Prostate gland (tissue), 2 donors: ENCODE data around the gene USP38. TPM values are rescaled to one million over a fixed set of nuclear protein-coding genes. Genes with fewer than 3 reads are reported as not detected.

Experiments
- DNase-seq: peaks from one replicate; pipeline ENCODE4 v3.0.0-alpha.2; 2019; ENCODE audit warnings: low spot score
- H3K27ac ChIP-seq, 2 donors: fragments of 200-600 bp; sonication (generic); 2 replicates each; pipeline ENCODE4 v1.5.1; 2017 to 2019
- H3K27me3 ChIP-seq: fragments of 200-600 bp; sonication (generic); replicated peaks from 2 replicates; pipeline ENCODE4 v1.5.1; 2019; ENCODE audit not compliant: insufficient read depth
- H3K36me3 ChIP-seq, 2 donors: fragments of 200-600 bp; sonication (generic); 1 replicate in 1 of 2; 2 replicates in 1 of 2; pipeline versions ENCODE4 v1.5.1 to v1.8.1; 2017 to 2019
- H3K4me1 ChIP-seq: fragments of 200-600 bp; sonication (generic); replicated peaks from 2 replicates; pipeline ENCODE4 v1.5.1; 2019
- H3K4me3 ChIP-seq, 2 donors: fragments of 200-600 bp; sonication (generic); 2 replicates each; pipeline ENCODE4 v1.5.1; 2017 to 2019
- H3K9me3 ChIP-seq: fragments of 200-600 bp; sonication (generic); 2 replicates; pipeline ENCODE4 v1.5.1; 2017
- CTCF ChIP-seq, 4 experiments: fragments of 200-600 bp in 2 of 4; fragments of 450-650 bp in 2 of 4; sonication (generic) in 2 of 4; IDR thresholded peaks; 1 replicate in 3 of 4; 2 replicates in 1 of 4; pipeline ENCODE4 v1.5.1; 2016 to 2019; ENCODE audit warnings: antibody characterized with exemption in 4 of 4, mild to moderate bottlenecking in 2 of 4, moderate library complexity in 2 of 4
- POLR2A ChIP-seq: fragments of 450-650 bp; IDR thresholded peaks from one replicate; pipeline ENCODE4 v1.6.1; 2016; ENCODE audit warnings: antibody characterized with exemption, mild to moderate bottlenecking
- POLR2AphosphoS5 ChIP-seq: sonication (generic); formaldehyde crosslinking; IDR thresholded peaks from one replicate; pipeline ENCODE4 v1.6.1; 2017; ENCODE audit warnings: antibody characterized with exemption
- WGBS: methylation state at CpG from one replicate; pipeline ENCODE4 v1.1.5; 2018; 5-methylcytosine and 5-hydroxymethylcytosine counted together
- intact Hi-C: fragments of 100-400 bp; cut with DNase I; formaldehyde crosslinking; loops from one replicate; pipeline ENCODE4 v1.14.2; 2022
- total RNA-seq, 2 donors: library from RNA; depleted of rRNA; stranded (reverse); fragments of >200 nt; gene quantifications; one replicate each; pipeline ENCODE4 v1.1.0, GENCODE V29; 2016

The USP38 gene
- total RNA-seq, 2 donors from 2014 or later, result 19.1 to 21.2 TPM

GRCh38 chr4:143188136-143189088, 3.7 kb downstream of the USP38 start:
- no peak for TF ChIP-seq POLR2A
- no peak for TF ChIP-seq POLR2AphosphoS5
- TF ChIP-seq CTCF (IDR thresholded peaks at IDR 0.05), result no peak
- no peak for DNase-seq
- no peak overlapping the region for H3K27ac ChIP-seq
- intact Hi-C loops, result no loop called here
- no peaks in the 10 kb centered on the region for H3K27me3 ChIP-seq
- H3K4me1 ChIP-seq, result no peaks in the 10 kb centered on the region
- no peaks in the 10 kb centered on the region for H3K9me3 ChIP-seq
- no peak overlapping the region for H3K4me3 ChIP-seq
- 53% methylated on average over 3 of the region's 3 CpGs for WGBS
- H3K36me3 ChIP-seq, result no peaks in the 10 kb centered on the region

GRCh38 chr4:143189528-143189927, 4.8 kb downstream of the USP38 start:
- 38% methylated on average over 4 of the region's 4 CpGs for WGBS
- TF ChIP-seq POLR2AphosphoS5 (no peak), POLR2A (no peak), CTCF (IDR thresholded peaks at IDR 0.05) (no peak)
- no peak overlapping the region for H3K4me3 ChIP-seq
- no peaks in the 10 kb centered on the region for H3K27me3 ChIP-seq
- H3K27ac ChIP-seq, result no peak overlapping the region
- H3K36me3 ChIP-seq, result no peaks in the 10 kb centered on the region
- no peak for DNase-seq
- intact Hi-C loops, result no loop called here
- H3K9me3 ChIP-seq, result no peaks in the 10 kb centered on the region
- no peaks in the 10 kb centered on the region for H3K4me1 ChIP-seq

- Histone ChIP-seq H3K27ac (no peak overlapping the region), H3K36me3 (no peaks in the 10 kb centered on the region), H3K27me3 (no peaks in the 10 kb centered on the region), H3K4me1 (no peaks in the 10 kb centered on the region), H3K4me3 (no peak overlapping the region), H3K9me3 (no peaks in the 10 kb centered on the region)
- intact Hi-C loops, result no loop called here
- TF ChIP-seq POLR2A, result no peak
- TF ChIP-seq CTCF (IDR thresholded peaks at IDR 0.05), result no peak
- no peak for TF ChIP-seq POLR2AphosphoS5
- DNase-seq, result no peak
These were observed 10.9 kb downstream of the USP38 start for GRCh38 chr4:143195581-143195980.

- WGBS, result 96% methylated on average over 2 of the region's 2 CpGs
- intact Hi-C loops, result no loop called here
- no peaks in the 10 kb centered on the region for H3K36me3 ChIP-seq
These were observed 11.6 kb downstream of the USP38 start for GRCh38 chr4:143196323-143196722.

More at GRCh38 chr4:143196323-143196722, 11.6 kb downstream of the USP38 start:
- H3K4me1 ChIP-seq, result no peaks in the 10 kb centered on the region
- no peaks in the 10 kb centered on the region for H3K27me3 ChIP-seq
- no peak overlapping the region for H3K4me3 ChIP-seq
- no peak overlapping the region for H3K27ac ChIP-seq
- TF ChIP-seq POLR2A, result no peak
- no peak for TF ChIP-seq CTCF (IDR thresholded peaks at IDR 0.05)
- TF ChIP-seq POLR2AphosphoS5, result no peak
- no peak for DNase-seq
- H3K9me3 ChIP-seq, result no peaks in the 10 kb centered on the region
